ENCODE results near the gene MMP7.
"Not testable (repeated sequence)": the region's sequence is repeated elsewhere in the genome, so short reads cannot be mapped to it uniquely, and the experiment has no call there.

The MMP7 gene

DNA sequence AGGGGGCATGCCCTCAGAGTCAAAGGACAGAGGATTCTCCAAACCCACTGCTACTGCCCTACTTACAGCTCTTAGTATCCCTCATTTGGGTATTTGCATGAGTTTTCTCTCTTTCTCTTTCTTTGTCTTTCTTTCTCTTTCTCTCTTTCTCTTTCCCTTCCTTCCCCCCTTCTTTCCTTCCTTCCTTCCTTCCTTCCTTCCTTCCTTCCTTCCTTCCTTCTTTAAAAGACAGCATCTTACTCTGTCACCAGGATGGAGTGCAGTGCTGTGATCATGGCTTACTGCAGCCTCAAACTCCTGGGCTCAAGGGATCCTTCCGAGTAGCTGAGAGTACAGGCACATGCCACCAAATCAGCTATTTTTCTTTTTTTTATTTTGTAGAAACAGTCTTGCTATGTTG is 14.0 kb upstream of the MMP7 start:
- no peak for DNase-seq (ENCODE audit: low read depth in 1 of 2, low spot score in 1 of 2)

DNA sequence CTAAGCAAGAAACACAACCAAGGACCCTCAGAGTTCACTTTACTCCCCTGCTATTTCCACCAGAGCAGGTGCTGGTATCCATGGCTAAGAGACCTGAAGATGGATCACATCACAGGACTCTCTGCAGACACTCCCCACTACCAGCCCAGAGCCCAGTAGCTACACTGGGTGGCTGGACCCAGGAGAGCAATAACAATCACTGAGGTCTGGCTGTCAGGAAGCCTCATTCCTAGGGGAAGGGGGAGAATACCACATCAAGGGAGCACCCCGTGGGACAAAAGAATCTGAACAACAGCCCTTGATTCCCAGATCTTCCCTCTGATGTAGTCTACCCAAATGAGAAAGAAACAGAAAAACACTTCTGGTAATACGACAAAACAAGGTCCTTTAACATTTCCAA is 9.0 kb upstream of the MMP7 start:
- DNase-seq (ENCODE audit: low read depth in 1 of 2, low spot score in 1 of 2) = no peak

DNA sequence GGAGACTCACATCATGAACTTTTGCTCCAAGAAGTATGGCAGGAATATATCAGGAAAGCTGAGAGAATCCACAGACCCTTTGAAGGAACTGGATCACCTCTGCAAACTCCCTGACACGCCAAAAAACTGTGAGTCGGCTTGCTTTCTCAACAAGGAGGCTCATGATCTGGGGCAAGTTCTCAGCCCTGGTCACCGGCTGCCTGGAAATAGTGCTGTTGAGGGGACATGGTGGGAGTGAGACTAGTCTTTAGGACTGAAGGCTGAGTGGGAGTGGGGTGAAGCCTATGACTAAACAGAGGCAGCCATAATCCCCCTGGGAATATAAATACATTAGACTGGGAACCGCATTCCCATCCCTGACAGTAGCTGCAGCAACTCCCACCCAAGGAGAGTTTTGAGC is 8.4 kb upstream of the MMP7 start:
- DNase-seq (ENCODE audit: low read depth in 1 of 2, low spot score in 1 of 2) = no peak

DNA sequence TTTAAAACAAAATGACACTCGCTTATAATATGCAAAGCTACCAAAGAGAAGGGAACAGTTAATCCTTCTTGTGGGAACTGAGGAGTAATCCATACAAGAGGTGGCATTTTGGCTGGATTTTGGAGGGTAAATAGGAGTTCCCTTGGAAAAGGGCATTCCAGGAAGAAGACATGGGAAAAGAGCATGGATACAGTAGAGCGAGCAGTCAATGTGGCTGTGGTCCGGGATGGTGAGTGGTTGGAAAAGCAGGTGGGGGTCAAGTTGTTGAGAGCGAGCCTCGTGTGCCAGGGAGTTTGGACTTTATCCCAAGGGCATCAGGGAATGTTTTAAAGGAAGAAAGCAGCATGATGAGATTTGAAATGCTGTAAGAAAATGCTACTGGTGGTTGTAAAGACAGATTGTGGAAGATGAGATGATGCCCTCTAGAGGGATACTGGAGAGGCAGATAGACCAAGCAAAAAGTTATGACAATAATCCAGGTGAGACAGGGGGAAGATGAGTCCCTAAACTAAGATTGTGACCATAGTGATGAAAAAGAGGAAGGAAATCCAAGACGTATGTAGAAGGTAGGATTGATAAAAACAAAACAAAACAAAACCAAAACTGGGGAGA is 3.8 kb upstream of the MMP7 start:
- no peak for DNase-seq (ENCODE audit: low read depth in 1 of 2, low spot score in 1 of 2)

DNA sequence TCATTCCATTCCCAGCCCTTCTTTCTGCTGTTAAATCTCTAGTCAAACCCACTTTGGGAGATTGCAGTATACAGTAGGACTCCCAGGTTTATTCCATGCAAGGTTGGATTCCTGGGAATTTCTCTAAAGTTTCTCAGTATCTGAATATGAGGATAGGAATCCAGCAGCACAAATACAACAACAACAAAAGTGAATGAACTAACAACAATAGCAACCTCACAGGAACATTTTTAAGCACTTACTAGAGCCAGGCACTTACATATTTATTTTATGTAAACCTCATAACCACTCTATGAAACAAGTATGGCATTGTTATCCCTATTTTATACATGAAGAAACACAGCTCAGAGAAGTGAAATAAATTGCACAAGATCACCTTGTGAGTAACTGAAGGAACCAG is 1.9 kb downstream of the MMP7 start:
- DNase-seq (ENCODE audit: low read depth in 1 of 2, low spot score in 1 of 2) = no peak

DNA sequence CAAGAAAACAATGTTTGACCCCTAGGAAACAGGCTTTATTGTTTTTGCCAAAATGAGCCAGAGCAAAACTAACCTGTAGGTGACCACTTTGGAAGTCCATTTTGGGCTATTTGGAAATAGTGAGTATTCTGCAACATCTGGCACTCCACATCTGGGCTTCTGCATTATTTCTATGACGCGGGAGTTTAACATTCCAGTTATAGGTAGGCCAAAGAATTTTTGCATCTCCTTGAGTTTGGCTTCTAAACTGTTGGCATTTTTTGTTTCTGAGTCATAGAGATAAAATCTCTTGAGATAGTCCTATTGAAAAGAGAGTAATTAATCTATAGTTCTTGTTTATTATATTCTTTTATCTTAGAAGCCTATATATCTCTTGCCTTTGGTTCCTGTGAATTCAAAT is 2.9 kb downstream of the MMP7 start:
- DNase-seq (ENCODE audit: low read depth in 1 of 2, low spot score in 1 of 2) = no peak

DNA sequence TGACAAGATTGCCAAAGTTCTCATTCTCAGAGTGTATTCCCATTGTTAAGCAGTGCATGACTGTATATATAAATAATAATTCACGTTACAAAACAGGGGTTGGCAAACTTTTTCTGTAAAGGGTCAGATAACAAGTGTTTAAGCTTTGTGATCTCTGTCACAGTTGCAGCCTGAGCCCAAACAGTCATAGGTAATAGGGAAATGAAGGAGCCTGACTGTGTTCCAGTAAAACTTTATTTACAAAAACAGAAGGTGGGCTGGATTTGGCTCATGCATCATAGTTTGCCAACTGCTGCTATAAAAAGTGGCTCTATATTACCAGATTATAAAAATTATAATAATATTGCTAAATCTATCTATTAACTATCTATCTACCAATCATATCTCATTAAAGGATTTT is 3.5 kb downstream of the MMP7 start:
- no peak for DNase-seq (ENCODE audit: low read depth in 1 of 2, low spot score in 1 of 2)

DNA sequence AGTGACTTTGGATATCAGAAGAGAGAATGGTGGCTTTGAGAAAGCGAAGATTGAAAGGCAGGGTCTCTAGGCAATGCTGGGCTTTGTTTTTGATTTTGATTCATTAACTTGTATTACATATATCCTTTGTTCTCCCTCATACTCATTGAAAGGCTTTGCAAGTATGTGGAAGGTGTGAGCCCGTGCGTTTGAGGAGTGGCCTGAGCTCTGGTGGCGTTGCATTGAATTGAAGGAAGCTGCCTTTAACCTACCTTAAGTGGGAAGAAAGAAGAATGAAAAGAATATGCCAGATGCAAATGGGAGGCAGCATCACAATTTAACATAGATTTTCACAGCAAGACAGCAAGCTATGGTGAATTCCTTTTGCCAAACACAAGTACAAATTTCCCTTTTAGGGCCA is 6.7 kb downstream of the MMP7 start:
- DNase-seq (ENCODE audit: low read depth in 1 of 2, low spot score in 1 of 2) = no peak

DNA sequence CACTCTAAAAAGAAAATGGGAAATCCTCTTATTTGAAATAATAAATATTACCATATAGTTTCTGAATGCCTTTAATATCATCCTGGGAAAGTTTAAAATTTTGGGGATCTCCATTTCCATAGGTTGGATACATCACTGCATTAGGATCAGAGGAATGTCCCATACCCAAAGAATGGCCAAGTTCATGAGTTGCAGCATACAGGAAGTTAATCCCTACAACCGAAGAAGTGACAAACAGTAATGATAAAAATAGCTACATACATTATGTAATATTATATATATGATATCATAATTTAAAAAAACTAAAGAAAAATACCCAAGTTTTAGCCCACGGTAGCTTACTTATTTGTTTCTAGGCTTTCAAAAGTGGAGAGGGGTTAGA is 7.4 kb downstream of the MMP7 start:
- no peak for DNase-seq (ENCODE audit: low read depth in 1 of 2, low spot score in 1 of 2)

DNA sequence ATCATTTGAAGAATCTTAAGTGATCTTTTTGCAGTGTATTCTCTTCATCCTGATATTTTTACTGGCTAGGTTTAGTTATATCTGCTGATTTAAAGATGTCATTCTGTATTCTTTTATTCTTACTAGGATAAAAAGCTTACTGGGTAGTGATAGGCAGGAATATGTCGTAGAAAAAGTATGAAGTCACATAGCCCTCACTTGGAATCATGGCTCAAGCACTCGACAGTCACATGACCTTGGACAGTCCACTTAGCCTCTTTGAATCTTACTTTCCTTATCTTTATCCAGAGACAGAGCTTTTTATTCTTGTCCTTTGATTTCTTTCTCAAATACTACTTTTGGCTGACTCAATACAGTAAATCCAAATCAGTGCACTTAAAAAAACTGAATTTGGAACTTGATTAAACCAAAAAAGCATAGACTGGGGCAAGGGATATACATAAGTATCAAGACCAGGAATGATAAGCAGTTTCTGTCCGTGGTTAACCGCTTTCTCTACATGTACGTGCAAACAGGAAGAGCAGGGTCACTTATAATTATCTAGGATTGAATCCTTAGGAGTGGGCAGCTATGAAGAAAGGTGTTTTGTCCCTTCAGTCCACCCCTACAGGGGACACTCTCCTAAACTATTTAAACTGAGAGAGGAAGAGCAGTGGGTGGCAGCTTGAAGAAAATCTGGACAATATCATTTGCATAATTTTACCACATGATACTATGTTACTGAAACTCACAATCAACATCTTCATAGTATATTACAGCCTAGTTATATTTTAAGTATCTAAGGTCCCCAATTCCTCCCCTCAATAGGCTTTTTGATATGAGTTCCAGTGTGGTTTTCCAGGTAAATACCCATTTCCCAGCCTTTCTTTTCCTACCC is 8.0 kb downstream of the MMP7 start:
- DNase-seq (ENCODE audit: low read depth in 1 of 2, low spot score in 1 of 2) = no peak

DNA sequence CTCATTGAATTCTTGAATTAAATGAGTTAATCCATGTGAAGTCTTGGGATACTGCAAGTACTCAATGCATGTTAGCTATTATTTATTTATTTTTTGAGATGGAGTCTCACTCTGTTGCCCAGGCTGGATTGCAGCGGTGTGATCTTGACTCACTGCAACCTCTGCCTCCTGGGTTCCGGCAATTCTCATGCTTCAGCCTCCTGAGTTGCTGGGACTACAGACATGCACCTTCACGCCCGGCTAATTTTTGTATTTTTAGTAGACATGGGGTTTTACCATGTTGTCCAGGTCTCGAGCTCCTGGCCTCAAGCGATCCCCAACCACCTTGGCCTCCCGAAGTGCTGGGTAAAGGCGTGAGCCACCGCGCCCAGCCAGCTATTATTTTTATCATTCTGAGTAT is 9.4 kb downstream of the MMP7 start:
- no peak for DNase-seq (ENCODE audit: low read depth in 1 of 2, low spot score in 1 of 2)

DNA sequence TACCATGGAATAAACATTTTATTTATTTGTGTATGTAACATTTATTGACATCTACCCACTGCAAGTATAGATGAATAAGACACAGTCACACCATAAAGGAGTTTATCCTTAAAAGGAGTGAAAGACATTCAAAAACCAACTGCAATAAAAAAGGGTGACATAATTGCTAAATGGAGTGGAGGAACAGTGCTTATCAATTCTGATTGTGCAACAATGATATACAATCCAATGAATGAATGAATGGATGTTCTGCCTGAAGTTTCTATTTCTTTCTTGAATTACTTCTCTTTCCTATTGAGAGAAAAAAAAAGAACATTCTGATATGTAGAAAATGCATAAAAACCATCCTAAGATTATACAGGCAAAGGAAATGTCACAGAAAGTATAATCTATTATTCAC is 10.0 kb downstream of the MMP7 start:
- no peak for DNase-seq (ENCODE audit: low read depth in 1 of 2, low spot score in 1 of 2)

DNA sequence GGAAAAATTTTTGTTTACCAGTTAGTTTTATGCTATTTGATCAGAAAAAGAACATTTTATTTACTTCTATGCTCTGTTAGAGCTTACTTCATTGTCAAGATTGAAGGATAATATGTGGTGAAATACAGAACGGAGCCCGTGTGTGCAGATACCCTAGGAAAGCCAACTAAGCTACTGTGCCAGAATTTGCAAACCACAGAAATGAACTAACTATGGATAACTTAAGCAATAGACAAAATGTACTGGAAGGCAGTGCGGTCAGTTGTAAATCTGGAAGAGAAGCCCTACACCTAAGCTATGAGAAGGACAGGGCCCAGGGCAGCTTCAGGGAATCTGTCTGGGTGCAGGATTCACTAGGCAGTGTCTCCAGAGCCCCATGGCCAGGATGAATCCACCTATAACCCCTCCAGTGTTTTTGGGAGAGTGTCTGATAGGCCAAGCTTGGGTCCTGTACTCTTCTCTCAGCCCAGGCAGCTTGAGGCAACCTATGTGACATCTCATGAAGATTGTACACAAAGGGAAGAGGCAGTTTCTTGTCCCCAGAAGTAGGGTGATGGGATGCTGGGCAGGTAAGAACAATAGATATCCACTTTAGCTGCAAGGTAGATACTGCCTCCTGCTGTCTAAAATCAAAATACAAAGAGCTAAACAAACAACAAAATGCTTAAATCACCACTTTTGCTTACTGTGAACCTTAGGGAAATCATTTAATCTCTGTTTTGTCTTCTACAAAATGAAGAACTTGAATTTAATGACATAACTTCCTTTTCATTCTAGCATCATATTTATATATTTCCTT is 12.1 kb downstream of the MMP7 start:
- no peak for DNase-seq (ENCODE audit: low read depth in 1 of 2, low spot score in 1 of 2)

DNA sequence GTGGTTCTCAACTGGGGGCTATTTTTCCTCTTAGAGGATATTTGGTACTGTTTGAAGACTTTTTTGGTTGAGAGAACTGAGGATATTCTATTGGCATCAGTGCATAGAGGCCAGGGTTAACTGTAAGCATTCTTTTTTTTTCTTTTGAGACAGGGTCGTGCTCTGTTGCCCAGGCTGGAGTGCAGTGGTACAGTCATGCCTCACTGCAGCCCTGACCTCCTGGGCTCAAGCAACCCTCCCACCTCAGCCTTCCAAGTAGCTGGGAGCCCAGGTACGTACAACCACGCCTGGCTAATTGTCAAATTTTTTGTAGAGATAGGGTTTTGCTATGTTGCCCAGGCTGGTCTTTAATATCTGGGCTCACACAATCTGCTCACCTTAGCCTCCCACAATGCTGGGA is 12.9 kb downstream of the MMP7 start:
- DNase-seq (ENCODE audit: low read depth in 1 of 2, low spot score in 1 of 2) = no peak

DNA sequence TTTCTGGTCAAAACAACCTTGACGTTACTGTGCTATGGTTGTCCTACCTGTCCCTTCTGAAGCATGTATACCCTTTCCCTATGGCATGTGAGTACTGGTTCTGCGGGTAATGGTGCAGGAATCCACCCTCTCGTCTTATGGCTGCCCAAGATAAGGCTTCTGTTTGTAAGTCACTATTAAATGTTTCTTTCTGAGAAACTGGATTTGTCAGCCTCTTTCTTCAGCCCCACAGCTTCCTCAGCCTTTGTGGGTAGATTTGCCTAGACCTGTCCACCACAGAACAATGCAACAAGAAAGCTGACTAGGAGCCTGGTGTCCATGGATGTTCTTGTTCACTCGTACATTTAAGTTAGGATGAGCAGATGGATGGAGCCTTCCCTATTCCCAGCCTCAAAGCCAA is 14.4 kb downstream of the MMP7 start:
- DNase-seq (ENCODE audit: low read depth in 1 of 2, low spot score in 1 of 2) = no peak

DNA sequence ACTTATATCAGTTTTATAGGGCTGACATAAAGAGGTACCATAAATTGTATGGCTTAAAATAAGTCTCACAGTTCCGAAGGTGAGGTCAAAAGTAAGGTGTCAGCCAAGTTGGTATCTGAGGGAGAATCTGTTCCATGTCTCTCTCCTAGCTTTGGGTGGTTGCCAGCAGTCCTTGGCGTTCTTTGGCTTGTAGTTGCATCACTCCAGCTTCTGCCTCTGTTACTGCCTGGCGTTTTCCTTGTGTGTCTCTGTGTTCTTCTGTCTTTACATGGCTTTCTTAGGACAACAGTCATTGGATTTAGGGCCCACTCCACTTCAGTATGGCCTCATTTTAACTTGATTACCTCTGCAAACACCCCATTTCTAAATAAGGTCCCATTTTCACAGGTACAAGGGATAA is 16.7 kb downstream of the MMP7 start:
- DNase-seq (ENCODE audit: low read depth in 1 of 2, low spot score in 1 of 2) = no peak

DNA sequence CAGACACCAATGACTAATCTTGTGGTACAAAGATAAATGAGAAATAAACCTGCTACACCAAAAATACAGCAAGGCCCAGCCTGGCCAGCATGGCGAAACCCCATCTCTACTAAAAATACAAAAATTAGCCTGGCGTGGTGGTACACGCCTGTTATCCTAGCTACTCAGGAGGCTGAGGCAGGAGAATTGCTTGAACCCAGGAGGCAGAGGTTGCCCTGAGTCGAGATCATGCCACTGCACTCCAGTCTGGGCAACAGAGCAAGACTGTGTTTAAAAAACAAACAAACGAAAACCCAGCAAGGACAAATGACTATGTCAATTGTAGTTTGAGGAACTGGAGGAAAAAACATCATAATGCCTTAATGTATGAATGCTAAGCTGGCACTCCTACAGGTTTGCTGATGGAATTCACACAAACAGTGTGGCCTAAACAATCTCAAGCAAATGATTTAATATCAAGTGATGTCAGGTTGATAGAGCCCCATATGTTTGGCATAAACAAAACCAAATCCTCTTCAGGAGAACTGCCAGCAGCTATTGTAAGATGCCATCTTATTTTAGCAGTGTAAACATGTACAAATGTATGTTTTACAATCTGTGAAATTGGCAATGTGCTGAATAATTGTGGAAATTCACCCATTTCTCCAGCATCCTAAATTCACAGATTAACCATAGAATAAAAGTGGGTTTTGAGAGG is 20.0 kb downstream of the MMP7 start:
- no peak for DNase-seq (ENCODE audit: low read depth in 1 of 2, low spot score in 1 of 2)

DNA sequence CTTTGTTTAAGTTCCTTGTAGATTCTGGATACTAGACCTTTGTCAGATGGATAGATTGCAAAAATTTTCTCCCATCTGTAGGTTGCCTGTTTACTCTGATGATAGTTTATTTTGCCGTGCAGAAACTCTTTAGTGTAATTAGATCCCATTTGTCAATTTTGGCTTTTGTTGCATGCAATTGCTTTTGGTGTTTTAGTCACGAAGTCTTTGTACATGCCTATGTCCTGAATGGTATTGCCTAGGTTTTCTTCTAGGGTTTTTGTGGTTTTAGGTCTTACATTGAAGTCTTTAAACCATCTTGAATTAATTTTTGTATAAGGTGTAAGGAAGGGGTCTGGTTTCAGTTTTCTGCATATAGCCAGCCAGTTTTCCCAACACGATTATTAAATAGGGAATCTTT is 27.7 kb downstream of the MMP7 start:
- not testable (repeated sequence) for DNase-seq (ENCODE audit: low read depth in 1 of 2, low spot score in 1 of 2)

DNA sequence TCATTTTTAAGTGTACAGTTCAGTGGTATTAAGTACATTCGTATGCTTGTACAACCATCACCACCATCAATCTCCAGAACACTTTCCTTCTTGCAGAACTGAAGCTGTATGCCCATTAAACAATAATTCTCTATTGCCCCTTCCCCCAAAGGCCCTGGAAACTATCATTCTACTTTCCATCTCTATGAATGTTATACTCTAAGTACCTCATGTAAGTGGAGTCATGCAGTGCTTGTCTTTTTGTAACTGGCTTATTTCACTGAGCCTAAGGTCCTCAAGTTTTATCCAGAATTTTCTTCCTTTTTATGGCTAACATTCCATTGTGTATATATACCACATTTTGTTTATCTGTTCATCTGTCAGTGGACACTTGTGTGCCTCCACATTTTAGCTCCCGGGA is 29.7 kb downstream of the MMP7 start:
- no peak for DNase-seq (ENCODE audit: low read depth in 1 of 2, low spot score in 1 of 2)

DNA sequence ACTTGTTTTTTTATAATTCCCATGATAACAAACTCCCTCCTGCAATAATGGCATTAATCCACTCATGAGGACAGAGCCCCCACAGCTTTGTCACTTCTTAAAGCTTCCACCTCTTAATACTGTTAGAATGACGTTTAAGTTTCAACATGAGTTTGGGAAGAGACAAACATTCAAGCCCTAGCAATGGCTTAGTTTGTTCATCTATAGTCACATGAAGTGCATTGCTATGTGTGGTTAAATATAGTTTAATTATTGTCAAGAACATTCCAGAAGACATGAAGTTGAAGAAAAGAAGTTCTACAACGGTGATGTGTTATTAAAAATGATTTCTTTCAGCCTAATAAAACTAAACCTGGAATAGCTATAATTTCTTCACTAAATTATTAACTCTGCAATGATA is 30.6 kb downstream of the MMP7 start:
- DNase-seq (ENCODE audit: low read depth in 1 of 2, low spot score in 1 of 2) = no peak

DNA sequence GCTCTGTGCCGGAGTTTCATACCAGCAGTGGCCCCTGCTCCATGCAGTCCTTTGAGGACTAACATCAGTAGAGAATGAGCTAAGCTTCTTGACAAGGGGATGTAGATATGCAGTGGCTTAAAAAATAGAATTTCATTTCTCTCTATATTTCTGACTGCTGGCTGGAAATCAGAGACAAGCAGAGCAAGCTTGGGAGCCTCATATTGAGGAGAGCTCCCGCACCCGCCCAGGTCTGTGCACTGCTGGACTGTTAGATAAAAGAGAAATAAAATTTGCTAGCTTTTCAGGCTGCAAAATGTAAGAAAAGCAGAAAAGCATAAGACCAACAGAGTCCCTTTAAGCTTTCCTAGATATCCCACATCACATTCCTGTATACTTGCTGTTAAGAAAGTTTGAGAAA is 31.4 kb downstream of the MMP7 start:
- no peak for DNase-seq (ENCODE audit: low read depth in 1 of 2, low spot score in 1 of 2)

DNA sequence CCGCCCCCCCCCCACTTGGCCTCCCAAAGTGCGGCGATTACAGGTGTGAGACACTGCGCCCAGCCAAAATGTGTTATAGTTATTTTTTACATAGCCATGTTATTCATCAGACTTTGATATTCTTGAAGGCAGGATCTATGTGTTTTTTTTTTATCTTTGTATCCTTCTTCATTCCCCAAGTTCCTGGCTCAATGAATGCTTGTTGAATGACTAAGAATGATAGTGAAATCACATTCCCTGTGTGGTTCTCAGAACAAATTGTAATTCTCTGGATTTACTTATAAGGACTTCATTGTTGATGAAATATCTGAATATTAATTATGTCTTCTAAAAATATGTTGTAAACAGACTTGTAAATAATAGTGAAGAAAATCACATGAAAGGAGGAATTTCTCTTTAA is 33.5 kb downstream of the MMP7 start:
- DNase-seq (ENCODE audit: low read depth in 1 of 2, low spot score in 1 of 2) = no peak

Data from activated CD4-positive, alpha-beta T cell treated with anti-CD3 and anti-CD28 coated beads, Interleukin-2, amount 50 U/mL, for 24 hours (primary cell).